GM18505 (cell line): Measurements from ENCODE around the gene SFT2D2.

Source experiments
- ATAC-seq: cut with Tn5 transposase; IDR thresholded peaks from one replicate; pipeline ENCODE4 v1.9.1; 2021; ENCODE audit not compliant: unreplicated experiment
- POLR2A ChIP-seq: IDR thresholded peaks from 4 replicates; pipeline ENCODE4 v1.6.1; 2011; ENCODE audit warnings: borderline replicate concordance; ENCODE audit not compliant: insufficient read depth, insufficient read length; ENCODE audit errors: extremely low read depth

The SFT2D2 gene

GRCh38 chr1:168235548-168235885 lies 9.7 kb downstream of the SFT2D2 start:
- no peak for TF ChIP-seq POLR2A
- no peak for ATAC-seq

GRCh38 chr1:168235937-168236336 lies 10.1 kb downstream of the SFT2D2 start:
- ATAC-seq, result no peak

GRCh38 chr1:168236836-168237611 lies 11.2 kb downstream of the SFT2D2 start:
- no peak for TF ChIP-seq POLR2A
- no peak for ATAC-seq

More at GRCh38 chr1:168235937-168236336, 10.1 kb downstream of the SFT2D2 start:
- TF ChIP-seq POLR2A, result no peak

GRCh38 chr1:168243198-168243597 lies 17.4 kb downstream of the SFT2D2 start:
- no peak for ATAC-seq
- no peak for TF ChIP-seq POLR2A

- TF ChIP-seq POLR2A, result no peak
- ATAC-seq, result no peak
These were observed 17.9 kb downstream of the SFT2D2 start for GRCh38 chr1:168243636-168244212.

- no peak for ATAC-seq
- no peak for TF ChIP-seq POLR2A
These were observed 19.2 kb downstream of the SFT2D2 start for GRCh38 chr1:168245042-168245441.

- TF ChIP-seq POLR2A, result no peak
- no peak for ATAC-seq
These were observed 20.7 kb downstream of the SFT2D2 start for GRCh38 chr1:168246506-168246905.

GRCh38 chr1:168252204-168252733 lies 26.5 kb downstream of the SFT2D2 start:
- no peak for TF ChIP-seq POLR2A
- ATAC-seq, result no peak

- no peak for ATAC-seq
- TF ChIP-seq POLR2A, result no peak
These were observed 30.4 kb downstream of the SFT2D2 start for GRCh38 chr1:168256164-168256563.

- ATAC-seq, result no peak
- TF ChIP-seq POLR2A, result no peak
These were observed 31.6 kb downstream of the SFT2D2 start for GRCh38 chr1:168257397-168257796.

- no peak for ATAC-seq
These were observed 33.8 kb downstream of the SFT2D2 start for GRCh38 chr1:168259567-168259966.

GRCh38 chr1:168260393-168260792 lies 34.6 kb downstream of the SFT2D2 start:
- no peak for TF ChIP-seq POLR2A
- no peak for ATAC-seq

More at GRCh38 chr1:168259567-168259966, 33.8 kb downstream of the SFT2D2 start:
- TF ChIP-seq POLR2A, result no peak

- ATAC-seq, result no peak
- TF ChIP-seq POLR2A, result no peak
These were observed 35.6 kb downstream of the SFT2D2 start for GRCh38 chr1:168261390-168261789.

GRCh38 chr1:168263130-168263529 lies 37.3 kb downstream of the SFT2D2 start:
- TF ChIP-seq POLR2A, result no peak
- no peak for ATAC-seq

- TF ChIP-seq POLR2A, result no peak
- no peak for ATAC-seq
These were observed 38.5 kb downstream of the SFT2D2 start for GRCh38 chr1:168264296-168264695.

GRCh38 chr1:168265596-168265995 lies 39.8 kb downstream of the SFT2D2 start:
- TF ChIP-seq POLR2A, result no peak
- no peak for ATAC-seq
